T-helper 1 cell treated with Interleukin-12 subunit alpha and Interleukin-12 subunit beta and Interleukin-4 antibody, amounts not matched to agents 30 ng/mL and 1 ng/mL, for 36 hours (primary cell): ENCODE data around the gene ATRIP. TPM values are rescaled to one million over a fixed set of nuclear protein-coding genes. Genes with fewer than 3 reads are reported as not detected.

Source experiments
- intact Hi-C: fragments of 100-400 bp; cut with micrococcal nuclease; formaldehyde crosslinking; loops from one replicate; pipeline ENCODE4 v1.15.1; 2024
- total RNA-seq: library from RNA; stranded (reverse); gene quantifications from 2 replicates; pipeline ENCODE4 v1.2.3, GENCODE V29; 2022

The ATRIP gene
- total RNA-seq, 1 donor from 2014 or later: 17.4 TPM

DNA sequence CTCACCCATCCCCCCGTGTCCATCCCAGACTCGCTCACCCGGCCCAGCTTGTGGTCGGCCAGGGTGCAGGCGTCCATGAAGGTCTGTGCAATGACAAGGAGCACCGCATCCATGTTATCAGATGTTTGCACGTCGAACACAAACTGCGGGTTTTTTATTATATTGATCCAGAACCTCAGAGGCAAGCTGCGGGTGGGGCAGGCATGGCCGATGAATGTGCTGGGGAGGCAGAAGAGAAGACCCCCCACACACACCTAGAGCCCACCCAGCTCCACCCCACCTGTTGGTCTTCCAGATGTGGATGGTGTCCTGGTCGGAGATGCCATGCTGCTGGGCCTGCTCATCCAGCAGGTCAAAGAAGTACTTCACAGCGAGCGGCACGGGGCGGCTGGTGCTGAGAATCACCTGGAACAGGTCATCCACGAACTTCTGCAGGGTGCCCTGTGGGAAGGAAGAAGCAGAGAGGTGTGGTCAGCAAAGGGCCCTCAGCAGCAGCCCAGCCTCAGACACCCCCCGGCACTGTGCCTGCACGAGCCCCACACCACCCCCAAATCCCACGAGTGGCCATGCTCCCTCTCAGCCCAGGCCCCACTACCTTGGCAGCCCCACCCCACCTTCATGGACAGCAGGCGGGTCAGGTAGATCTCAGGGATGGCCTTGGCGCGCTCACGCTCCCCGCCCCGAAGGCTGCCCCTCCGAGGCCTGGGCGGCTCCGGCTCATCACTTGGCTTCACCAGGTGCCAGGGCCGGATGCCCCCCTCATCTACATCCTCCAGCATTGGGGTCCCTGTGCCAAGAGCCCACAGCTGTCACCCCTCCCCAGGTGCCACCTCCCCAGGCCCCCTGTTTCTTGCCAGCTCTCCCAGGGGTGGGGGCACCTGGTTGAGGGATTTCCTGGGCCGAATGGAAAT lies 37.0 kb upstream of the ATRIP start:
- intact Hi-C loops: no loop called here

DNA sequence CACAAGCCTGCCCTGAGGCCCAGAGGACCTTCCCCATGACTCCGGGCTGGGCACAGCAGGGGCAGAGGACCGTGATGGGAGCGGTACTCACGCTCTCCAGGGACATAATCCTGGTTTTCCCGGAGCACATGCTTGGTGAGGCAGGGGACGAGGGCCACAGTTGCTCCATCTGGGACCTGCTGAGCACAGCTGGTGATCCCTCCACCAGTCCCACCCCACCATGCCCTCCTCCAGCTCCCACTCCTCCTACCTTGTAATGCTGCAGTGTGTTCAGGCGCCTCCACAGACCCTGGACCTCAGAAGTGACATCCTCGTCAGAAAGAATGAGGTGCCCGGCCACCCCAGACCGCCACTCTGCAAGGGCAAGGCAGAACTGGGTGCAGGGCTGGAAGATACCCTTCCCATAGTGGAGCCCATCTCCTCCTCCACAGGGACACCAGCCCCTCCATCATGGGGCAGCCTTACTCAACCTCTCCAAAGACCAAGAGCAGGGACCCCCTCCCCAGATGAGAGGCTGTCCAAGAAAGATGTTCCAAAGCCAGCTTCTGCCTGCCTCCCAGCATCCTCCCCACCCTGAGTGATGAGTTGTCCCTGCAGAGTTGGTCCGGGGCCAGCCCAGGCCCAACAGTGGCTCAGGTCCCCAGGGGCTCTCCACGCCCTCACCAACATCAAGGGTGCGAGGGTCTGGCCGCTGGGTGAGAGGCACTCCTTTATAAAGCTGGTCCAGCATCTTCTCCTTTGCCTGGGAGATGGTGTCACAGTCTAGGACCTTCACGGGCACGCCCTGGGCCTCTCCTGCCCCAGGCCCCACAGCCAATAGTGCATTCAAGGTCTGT lies 36.1 kb upstream of the ATRIP start:
- intact Hi-C loops: no loop called here

DNA sequence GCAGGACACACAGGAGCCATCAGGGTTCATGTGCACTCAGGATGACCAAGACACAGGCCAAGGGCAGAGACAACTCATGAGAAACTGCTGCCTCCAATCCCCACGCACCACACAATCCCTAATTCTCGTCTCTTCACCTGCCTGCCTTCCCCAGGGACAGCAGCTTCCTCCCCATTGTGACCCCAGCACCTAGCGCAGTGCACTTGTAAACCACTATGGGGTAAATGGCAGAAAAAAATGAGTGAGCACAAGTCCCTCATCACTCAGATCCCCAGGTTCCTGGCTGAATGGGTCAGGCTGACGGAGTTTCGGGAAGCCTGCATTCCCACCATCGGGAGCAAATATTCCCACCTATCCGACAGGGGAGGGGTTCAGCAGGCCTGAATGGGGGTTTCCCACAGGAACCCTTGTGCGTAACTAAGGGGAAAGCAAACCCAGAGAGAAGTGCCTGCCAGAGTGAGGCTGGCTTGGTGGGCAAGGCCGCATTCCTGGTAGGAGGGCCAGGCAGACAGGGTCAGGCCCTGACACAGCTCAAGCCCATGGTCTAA lies 35.4 kb upstream of the ATRIP start:
- intact Hi-C loops: no loop called here

DNA sequence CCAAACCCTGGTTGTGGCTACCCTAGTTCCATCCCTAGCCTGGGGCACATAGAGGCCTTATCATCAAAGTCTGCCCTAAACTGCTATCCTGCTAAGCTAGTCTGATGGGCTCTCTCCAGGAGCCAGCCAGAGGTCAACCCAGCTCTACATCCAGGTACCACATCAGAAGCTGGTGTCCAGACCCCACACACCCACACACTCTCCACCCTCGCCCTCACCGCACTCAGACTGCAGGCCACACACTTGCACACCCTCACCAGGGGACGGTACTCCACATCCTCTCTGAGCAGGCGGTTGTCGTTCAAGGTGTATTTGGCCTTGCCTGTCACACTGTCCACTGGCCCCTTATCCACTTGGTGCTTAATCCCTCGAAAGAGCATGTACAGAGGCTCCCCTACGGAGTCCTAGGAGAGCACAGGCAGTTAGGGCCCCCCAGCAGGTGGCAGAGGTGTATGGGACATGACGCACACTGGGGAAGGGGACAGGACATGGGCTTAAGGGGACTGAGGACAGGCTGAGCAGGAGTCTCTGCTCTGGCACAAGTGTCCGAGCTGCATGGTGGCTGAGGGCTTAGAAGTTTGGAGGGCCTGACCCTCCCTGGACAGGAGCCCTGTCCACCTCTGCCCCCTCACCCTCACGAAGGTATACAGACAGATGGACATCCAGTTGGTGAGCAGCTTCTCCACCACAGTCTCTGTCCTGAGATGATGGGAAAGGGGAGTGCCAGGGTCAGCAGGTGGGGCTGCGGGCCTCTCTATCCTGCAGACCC lies 34.7 kb upstream of the ATRIP start:
- intact Hi-C loops: no loop called here

DNA sequence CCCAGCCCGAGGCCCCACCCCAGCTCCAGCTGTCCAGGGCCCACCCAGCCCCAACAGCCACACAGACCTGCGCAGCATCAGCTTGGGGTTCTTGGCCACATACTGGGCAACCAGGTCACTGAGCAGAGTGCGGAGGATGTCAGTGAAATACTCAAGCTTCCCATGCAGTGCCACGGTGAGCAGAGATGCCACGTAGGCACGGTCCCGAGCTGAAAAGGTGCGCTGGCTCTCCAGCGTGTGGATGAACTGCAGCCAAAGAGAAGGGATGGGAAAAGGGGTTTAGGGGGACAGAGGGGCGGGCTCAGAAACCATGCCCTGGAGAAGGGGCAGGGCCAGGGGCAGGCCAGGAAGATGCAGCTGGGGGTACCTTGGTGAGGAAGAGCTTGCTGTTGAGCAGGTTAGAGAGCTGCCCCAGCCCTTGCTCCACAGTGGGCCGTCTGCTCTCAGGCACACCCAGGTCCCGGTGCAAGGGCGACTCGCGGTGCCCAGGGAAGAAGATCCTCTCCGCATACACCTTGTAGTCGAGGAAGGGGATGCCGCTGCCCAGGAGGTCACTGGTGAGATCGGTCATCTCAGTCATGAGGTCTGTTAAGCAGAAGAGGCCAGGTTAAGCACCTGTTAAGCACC lies 34.0 kb upstream of the ATRIP start:
- intact Hi-C loops: no loop called here

DNA sequence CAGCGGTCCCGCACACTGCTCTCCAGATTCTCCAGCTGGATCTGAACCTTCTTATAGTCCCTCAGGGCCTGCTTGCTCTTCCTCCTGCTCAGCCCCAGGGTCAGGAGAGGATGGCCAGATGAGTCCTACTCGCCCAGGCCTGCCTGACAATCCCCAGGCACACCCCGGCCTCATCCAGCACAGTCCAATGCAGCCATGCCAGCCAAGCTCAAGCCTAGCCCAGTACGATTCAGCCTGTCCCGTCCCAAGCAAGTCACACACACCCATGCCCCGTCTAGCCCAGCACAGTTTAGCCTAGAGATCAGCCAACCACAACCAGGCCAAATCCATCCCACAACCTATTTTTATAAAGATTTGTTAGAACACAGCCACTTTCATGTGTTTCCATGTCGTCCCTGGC lies 33.5 kb upstream of the ATRIP start:
- intact Hi-C loops: no loop called here

DNA sequence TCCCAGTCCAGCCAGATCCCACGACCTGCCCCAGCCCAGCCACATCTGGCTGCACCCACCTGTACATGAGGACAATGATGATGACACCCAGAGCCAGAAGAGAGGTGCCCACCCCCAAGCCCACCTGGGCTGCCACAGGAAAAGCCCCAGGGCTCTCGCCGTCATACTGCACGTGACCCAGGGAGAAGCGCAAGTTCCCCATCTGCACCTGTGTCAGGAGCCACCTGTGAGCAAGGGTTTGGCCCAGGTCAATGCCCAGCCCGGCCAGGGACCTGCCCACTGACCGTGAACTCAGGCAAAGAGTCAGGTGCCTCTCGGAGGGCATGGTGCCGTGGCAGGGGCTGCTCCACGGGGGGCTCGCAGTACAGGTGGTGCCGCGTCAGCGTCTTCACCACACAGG lies 32.9 kb upstream of the ATRIP start:
- intact Hi-C loops: no loop called here

DNA sequence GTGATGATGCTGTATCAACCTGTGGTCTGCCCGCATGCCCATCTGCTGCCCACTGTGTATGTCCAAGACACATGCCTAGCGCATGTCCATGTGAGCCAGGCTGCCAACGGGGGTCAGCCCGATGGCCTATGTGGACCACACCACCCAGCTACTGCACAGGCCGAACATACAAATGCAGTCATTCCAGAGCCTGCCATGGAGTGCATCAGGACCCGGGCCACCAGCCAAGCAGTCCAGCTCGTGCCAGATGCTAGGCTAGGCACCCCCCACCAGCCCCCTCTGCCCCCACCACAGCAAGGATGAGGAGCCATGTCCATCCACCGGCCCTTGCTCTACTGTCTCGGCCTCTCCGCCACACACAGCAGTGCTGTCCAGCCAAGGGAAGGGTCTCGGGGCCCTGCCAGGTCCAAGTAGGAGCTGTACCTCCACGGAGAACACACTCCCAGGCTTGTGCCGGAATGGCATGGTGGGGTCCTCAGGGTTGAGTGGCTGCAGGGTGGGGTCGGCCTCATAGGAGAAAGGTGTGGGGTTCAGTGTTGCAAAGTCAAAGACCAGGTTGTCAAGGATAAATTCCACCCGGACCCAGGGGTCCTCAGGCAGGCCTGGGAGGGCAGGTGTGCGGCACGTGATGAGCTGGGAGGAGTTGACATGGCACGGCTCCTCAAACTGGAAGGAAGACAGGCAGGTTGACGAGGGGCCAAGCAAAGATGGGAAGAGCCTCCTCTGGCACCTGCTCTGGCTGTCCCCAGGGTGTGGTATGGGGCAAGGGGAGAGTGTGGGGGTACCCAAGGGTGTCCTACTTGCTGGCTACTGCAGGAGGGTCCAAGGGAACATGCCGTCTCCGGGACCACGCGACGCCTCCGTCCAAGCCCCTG lies 31.9 kb upstream of the ATRIP start:
- intact Hi-C loops: no loop called here

DNA sequence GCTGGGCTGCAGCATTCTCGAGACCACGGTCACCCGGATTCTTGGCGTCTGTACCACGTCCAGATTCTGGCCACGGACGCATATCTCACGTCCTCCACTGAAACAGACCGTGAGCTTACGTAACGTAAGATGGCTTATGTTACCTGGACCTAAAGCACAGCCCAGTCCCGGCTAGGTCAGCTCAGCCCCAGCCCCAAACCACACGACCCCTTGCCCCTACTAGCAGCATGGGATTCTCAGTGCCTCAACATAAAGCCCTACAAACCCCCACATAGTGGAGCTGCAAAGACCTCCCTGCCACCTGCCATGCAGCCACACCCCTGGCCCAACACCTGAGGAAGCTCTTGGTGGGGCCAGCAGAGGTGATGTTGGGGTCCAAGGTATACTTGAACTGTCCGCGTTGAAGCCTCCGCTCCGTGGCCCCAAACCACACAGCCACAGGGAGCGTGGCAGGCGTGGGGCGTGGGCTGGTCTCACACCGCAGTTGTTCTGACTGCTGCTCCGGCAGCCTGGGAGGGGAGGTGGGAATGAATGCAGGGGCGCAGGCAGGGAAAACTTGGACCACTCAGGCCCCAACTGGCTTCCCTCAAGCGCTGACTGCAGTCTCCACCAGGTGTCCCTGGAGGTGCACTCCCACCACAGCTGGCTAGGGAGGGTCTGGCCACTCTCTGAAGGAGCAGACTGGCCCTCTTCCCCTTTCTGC lies 31.1 kb upstream of the ATRIP start:
- intact Hi-C loops: no loop called here

DNA sequence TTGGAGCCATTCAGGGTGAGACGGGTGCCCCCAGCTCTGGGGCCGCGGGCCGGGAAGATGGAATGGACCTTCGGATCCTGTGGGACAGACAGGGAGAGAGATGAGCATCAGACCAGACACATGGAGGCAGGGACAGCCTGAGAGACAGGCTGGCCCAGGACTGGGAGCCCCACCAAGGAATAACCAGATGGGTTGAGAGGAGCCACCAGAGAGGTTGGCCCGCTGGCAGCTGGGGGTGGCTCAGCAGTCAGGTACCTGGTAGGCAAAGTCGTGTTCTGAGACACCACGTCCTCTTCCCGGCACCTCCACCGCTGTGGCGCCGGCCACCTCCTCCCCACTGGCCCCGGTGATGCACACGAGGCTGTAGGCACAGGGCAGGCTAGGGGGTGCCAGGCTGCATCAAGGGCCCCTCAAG lies 30.4 kb upstream of the ATRIP start:
- intact Hi-C loops: no loop called here

DNA sequence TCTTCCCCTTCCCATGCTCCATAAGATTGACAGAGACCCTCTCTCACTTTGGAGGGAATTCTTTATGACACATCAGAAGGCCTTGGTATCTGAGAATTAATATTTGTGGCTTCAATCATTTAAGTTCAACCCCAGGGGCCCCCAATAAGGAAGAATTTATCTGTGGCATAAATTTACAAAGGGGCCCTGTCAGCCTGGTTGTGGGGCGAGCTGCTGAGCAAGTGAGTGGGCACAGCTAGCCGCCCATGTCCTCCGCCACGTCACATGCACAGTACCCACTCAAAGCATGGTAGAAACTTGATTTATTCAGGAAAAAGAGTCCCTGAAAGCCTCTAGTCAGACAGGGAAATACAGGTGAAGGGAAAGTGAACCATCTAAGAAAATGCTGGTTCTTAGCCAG lies 30.0 kb upstream of the ATRIP start:
- intact Hi-C loops: no loop called here

DNA sequence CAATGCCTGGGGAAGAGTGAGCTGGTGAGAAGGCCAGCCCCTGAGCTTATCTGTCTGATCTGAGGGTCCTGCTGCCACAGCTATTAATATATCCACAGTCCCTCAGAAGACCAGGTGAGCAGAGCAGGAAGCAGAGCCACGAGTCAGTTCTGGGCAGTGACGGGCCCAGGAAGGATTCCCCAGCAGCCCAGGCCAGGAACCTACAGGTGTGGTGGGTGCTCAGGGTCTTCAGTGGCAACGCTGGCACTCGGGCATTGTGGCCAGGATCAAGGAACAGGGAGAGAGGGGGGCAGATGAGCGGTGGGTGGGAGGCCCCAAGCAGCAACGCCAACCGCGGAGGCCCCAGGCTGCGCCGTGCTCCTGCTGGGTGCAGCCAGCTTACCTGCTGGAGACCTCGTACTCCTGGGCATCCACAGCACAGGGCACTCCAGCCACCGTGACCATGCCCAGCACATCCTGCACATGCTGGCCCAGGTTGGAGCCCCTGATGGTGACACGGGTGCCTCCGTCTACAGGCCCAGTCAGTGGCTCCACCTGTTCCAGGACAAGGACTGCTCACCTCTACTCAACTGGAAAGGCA lies 28.9 kb upstream of the ATRIP start:
- intact Hi-C loops: no loop called here

DNA sequence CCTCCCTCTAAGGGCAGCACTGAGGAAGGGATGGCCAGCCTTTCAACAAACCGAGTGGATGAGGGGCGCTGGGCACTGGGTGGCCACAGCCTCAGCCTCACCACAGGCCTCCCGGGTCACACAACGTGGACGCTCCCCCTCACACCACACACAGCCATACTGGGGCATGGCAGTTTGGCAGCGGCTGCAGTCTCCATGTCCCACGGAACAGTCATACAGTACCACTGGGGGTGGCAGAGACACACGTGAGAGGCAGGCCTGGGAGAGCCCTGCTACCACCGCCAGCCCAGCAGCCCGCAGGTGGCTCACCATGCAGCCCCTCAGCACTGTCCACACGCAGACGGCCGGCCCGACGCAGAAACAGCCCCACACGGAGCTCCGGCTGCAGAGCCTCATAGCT lies 28.4 kb upstream of the ATRIP start:
- intact Hi-C loops: no loop called here

DNA sequence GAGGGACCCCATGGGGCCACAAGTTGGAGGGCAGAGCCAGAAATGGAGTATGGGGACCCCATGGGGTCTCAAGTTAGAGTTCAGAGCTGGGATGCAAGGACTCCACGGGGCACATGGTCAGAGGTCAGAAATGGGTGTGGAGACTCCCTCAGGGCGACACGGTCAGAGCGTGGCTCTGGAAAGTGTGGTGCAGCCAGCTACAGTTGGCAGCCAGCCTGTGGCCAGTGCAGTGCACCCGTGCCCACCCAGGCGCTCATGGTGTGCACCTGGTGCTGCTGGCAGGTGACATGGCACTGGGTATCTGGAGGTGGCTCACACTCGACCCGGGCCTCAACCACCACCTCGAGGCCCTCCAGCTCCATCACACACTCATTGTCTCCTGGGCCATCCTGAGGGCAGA lies 27.9 kb upstream of the ATRIP start:
- intact Hi-C loops: no loop called here

DNA sequence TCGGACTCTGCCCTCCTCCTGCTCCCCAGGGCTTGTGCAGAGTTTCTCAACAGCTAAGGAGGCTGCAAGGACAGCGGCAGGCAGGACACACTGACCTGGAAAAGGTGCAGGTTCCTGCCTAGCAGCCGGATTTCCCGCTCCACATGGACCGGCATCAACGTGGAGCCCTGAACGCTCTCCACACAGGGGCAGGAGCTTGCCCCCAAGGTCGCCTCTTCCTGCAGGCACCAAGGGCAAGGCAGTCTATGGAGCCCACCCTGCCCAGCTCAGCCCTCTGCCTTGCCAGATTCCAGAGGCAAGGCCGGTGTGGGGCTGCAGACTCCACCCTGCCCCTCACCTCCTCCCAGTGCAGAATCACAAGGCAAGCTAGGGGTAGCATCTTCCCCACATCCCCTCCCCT lies 27.4 kb upstream of the ATRIP start:
- intact Hi-C loops: no loop called here

DNA sequence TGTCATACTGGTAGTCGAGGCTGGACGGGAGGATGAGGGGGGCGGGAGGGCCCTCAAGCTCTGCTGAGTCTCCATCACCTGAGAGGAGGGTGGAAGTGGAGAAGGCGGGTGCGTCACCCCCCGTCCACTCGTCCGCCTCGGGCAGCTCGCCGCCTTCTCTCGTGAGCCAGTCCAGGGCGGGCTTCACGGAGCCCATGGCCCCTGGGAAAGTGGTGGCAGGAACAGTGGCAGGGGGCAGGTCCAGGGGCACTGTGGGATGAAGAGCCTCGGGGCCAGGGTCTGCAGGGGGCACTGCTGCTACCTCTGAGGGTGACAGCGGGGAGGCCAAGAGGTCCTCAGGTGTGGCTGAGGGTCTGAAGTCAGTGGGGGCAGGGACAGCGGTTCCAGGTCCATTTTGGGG lies 26.9 kb upstream of the ATRIP start:
- intact Hi-C loops: no loop called here

DNA sequence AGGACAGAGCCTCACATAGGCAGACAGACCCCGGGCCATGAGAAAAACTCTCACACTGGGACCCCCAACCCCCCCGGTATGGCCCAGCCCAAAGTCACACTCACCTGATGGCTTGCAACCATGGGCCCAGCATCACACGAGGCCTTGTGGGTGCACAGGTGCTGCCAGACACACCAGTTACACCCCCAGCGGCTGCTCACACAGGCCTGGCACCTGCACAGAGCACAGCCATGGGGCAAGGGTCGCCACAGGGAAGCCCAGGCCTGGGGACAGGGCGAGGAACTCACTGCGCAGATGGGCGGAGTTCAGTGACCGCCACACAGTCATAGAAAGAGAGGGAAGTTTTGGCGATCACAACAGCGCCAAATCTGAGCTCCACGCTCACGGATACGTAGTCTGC lies 26.0 kb upstream of the ATRIP start:
- intact Hi-C loops: no loop called here

DNA sequence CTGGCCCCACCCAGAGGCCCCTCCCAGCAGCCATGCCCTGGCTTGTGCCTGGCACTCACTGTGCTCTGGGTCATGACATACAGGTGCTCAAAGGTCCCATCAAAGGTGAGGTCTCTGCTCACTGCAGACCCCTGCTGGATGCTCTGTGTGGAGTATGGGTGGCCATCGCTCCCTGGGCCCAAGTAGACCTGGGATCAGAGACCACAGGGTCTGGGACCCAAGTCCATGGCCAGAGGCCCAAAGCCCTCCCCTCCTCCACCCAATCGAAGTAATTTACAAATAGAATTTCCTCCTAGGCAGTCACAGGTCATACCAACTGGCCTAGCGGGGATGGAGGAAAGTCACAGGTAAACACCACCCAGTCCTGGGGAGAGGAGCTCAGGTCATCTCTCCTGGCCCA lies 24.3 kb upstream of the ATRIP start:
- intact Hi-C loops: no loop called here

DNA sequence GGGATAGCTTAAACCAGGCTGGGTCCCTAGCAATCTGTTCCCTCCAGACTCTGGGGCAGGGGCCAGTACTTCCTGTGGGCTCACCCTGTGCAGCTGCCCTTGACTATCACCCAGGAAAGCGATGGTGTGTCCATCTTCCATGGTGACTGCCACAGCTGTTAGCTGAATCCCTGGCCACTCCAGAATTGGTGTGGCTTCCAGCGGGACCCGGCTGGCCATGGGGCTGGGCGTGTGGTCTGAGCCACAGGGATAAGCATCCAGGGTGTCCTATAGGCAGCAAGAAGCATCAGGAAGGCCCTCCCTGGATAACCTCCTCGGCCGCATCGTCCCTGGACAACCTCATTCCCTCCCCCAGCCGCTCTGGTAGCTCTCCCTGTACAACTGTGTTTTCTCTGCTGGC lies 23.9 kb upstream of the ATRIP start:
- intact Hi-C loops: no loop called here
